ENCODE data around the gene SLC8A1.

DNA sequence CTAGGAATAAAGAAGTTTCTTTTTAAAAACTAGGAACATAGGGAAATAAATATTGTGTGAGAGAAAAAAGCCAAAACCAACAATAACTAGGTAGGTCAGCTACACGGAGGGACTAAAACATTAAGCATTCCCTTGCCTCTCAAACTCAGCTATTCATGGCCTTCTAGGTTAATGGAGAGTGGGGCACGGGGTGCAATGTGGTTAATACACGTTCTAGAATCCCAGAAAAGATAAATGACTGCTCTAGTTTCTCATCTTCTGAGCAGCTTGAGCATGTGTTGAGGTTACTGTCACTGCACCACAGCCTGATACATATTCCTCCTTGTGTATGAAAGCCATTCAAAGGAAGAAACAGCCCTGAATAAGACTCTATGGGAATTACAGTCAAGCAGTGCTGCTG is 31.4 kb downstream of the SLC8A1 start:
- no peak for TF ChIP-seq POLR2A (IDR thresholded peaks at IDR 0.05; ENCODE audit: low read length)
- TF ChIP-seq GATA1 (IDR thresholded peaks at IDR 0.05; ENCODE audit: low read depth, low read length) = no peak

All from erythroblast (primary cell).